DOHH2 (cell line): ENCODE measurements around the gene FRK.

Source experiments
- CTCF ChIP-seq: fragments of 200-600 bp; sonication (generic); IDR thresholded peaks from one replicate; pipeline ENCODE4 v1.5.1; 2014; ENCODE audit warnings: antibody characterized with exemption, mild to moderate bottlenecking, low read depth, low read length; ENCODE audit not compliant: poor library complexity, severe bottlenecking
- EZH2phosphoT487 ChIP-seq: fragments of 200-600 bp; sonication (generic); IDR thresholded peaks from 2 replicates; pipeline ENCODE4 v1.6.1; 2017; ENCODE audit warnings: borderline replicate concordance, mild to moderate bottlenecking, antibody characterized with exemption, low read length, moderate library complexity, mixed read lengths

- no peak for TF ChIP-seq CTCF
- TF ChIP-seq EZH2phosphoT487: no peak
Observed at GRCh38 chr6:115908906-115909559, 151.7 kb downstream of the FRK start.
